ENCODE data around the gene AP3B2.

Gene AP3B2

GRCh38 chr15:82698711-82699345 lies 10.8 kb downstream of the AP3B2 start:
- no peak for DNase-seq (ENCODE audit: low read depth)

- no peak for DNase-seq (ENCODE audit: low read depth)
These were observed 11.8 kb downstream of the AP3B2 start for GRCh38 chr15:82697735-82698407.

- DNase-seq (ENCODE audit: low read depth), result no peak
These were observed 17.5 kb downstream of the AP3B2 start for GRCh38 chr15:82692171-82692570.

- DNase-seq (ENCODE audit: low read depth), result no peak
These were observed 20.5 kb downstream of the AP3B2 start for GRCh38 chr15:82689147-82689546.

- DNase-seq (ENCODE audit: low read depth), result no peak
These were observed 21.0 kb downstream of the AP3B2 start for GRCh38 chr15:82688691-82689090.

- DNase-seq (ENCODE audit: low read depth), result no peak
These were observed 28.3 kb downstream of the AP3B2 start for GRCh38 chr15:82681371-82681770.

GRCh38 chr15:82680200-82681102 lies 29.2 kb downstream of the AP3B2 start:
- DNase-seq (ENCODE audit: low read depth), result peak; percentile 67

GRCh38 chr15:82679626-82680199 lies 30.0 kb downstream of the AP3B2 start:
- DNase-seq (ENCODE audit: low read depth), result no peak

- no peak for DNase-seq (ENCODE audit: low read depth)
These were observed 31.9 kb downstream of the AP3B2 start for GRCh38 chr15:82677720-82678323.

GRCh38 chr15:82674873-82675272 lies 34.8 kb downstream of the AP3B2 start:
- DNase-seq (ENCODE audit: low read depth), result no peak

GRCh38 chr15:82670699-82671098 lies 39.0 kb downstream of the AP3B2 start:
- DNase-seq (ENCODE audit: low read depth), result no peak

- no peak for DNase-seq (ENCODE audit: low read depth)
These were observed 43.1 kb downstream of the AP3B2 start for GRCh38 chr15:82666606-82667005.

- no peak for DNase-seq (ENCODE audit: low read depth)
These were observed 45.7 kb downstream of the AP3B2 start for GRCh38 chr15:82664021-82664420.

- peak; percentile 33 for DNase-seq (ENCODE audit: low read depth)
These were observed 46.5 kb downstream of the AP3B2 start for GRCh38 chr15:82663186-82663600.

- no peak for DNase-seq (ENCODE audit: low read depth)
These were observed 47.0 kb downstream of the AP3B2 start for GRCh38 chr15:82662641-82663040.

- DNase-seq (ENCODE audit: low read depth), result no peak
These were observed 49.3 kb downstream of the AP3B2 start for GRCh38 chr15:82660378-82660777.

GRCh38 chr15:82656641-82657266 lies 52.9 kb downstream of the AP3B2 start:
- no peak for DNase-seq (ENCODE audit: low read depth)

GRCh38 chr15:82655606-82656005 lies 54.1 kb downstream of the AP3B2 start:
- DNase-seq (ENCODE audit: low read depth), result no peak

GRCh38 chr15:82653483-82654168 lies 56.0 kb downstream of the AP3B2 start:
- DNase-seq (ENCODE audit: low read depth), result no peak

GRCh38 chr15:82651708-82652107 lies 58.0 kb downstream of the AP3B2 start:
- DNase-seq (ENCODE audit: low read depth), result no peak
